ENCODE measurements around the gene SPINT2.

Gene SPINT2

DNA sequence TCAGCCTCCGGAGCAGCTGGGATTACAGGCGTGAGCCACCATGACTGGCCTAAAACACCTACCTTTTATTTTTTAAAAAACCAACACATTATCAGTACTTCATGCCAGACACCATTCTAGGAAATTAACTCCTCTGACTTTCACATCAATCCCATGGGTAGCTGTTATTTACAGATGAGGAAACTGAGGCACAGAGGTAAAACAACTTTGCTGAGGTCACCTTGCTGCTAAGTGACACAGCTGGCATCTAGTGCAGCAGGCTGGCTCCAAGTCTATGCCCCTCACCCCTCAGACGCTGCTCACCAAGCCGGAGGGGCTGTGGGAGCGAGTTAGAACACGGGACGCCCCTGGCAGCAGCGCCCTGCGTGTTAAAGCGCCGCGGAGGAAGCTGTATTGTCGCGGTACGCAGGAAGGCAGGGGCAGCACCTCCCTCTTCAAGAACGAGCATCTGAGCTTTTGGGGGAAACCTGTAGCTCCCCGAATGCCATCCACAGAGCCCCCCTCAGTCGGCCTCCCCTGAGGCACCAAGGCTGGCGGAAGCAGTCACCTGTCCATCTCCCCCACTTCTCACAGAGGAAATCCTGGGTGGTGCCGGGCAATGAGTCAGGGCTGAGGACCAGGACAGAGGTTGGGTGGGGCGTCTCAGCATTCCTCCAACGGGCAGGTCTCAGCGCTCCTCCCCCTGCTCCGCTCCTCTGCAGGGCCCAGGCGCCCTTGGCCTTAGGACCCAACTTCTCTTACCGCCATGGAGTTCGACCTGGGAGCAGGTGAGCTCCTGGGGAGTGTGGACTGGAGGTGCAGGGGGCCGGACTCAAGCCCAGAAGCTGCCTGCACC lies 39.4 kb downstream of the SPINT2 start, which contains the start of gene C19orf33:
C19orf33 (plus strand) TSS at position 735 of the 835 bp plus-strand sequence; CDS start at position 746, 11 bp downstream.
- DNase-seq, result no peak

DNA sequence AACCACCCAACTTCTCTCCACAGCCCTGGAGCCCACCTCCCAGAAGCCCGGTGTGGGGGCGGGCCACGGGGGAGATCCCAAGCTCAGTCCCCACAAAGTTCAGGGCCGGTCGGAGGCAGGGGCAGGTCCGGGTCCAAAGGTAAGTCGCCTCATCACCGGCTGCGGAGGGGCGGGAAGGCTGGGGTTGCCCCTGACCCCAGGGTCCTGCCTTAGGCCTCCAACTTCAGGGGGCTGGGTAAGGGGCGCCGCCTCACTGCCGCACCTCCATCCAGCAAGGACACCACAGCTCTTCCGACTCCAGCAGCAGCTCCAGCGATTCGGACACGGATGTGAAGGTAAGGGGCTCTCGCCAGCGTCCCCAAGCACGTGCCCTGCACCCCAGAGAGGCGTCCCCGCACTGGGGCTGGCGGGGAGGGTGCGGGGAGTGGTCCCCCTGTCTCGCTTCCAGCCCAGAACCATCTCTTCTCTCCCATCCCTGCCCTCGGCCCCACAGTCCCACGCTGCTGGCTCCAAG lies 40.0 kb downstream of the SPINT2 start:
- no peak for DNase-seq

DNA sequence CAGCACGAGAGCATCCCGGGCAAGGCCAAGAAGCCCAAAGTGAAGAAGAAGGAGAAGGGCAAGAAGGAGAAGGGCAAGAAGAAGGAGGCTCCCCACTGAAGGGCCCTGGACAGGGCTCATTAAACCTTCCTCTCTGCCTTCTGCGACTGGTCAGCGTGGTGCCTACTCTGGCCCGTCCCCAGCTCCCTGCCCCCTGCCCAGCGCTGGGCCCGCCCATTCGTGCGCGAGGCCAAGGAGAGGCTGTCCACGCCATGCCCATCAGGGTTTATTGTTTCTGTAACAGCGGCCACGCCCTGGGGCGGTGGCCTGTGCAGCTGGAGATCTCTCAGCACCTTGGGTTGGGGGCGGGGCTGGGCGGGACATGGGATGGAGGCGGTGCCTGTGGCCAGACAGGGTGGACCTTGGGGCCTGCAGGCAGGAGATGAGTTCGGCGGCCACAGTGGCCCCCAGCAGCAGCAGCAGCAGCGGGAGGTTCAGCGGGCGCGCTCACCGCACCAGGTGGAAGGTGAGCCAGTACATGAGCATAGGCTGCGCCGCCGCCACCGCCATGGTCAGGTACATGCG lies 40.6 kb downstream of the SPINT2 start:
- DNase-seq, result no peak

DNA sequence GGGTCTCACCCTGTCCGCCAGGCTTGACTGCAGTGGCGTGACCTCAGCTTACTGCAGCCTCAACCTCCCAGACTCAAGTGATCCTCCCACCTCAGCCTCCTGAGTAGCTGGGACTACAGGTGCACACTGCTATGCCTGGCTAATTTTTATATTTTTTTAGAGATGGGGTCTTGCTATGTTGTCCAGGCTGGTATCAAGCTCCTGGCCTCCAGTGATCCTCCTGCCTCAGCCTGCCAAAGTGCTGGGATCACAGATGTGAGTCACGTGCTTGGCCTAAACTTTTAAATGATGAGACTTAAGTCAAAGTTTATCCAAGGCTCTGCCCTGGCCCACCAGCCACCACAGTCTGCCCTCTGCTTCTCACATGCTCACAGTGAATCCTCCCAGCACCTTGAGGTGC lies 41.9 kb downstream of the SPINT2 start:
- DNase-seq, result no peak

DNA sequence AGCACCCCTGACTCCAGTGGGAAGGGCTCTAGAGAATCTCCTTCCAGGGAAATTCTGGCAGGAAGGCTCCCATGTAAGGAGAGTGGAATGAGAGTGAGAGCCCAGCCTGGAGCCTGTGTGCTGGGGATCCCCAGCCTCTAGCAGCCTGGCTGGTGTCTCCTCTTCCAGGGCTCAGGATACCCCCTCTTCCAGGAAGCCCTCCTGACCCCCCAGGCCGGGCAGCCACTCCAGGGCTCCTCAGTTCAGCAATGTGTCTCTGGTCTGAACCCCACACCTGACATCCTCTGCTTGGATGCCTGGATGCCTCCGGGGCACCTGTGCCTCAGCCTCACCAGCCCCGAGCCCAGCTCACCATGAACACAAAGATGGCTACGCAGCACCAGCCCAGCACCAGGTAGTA lies 42.7 kb downstream of the SPINT2 start:
- no peak for DNase-seq

DNA sequence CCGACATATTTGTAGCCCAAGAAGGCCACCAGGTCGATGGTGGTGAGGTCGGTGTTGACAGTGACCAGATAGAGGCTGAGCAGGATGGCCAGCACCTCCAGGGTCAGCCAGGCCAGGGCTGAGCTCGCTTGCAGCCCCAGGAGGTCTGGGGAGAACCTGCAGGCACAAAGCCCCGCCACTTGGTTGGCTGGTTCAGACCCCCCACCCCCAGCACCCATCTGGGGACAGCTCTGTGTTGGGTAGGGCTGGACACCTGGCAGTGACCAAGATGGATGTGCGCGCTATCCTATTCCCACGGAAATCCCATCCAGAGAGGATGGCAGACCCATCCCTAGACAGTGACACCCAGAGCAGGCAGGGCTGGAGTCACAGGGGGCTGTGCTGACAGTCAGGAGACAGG lies 43.2 kb downstream of the SPINT2 start:
- no peak for DNase-seq

DNA sequence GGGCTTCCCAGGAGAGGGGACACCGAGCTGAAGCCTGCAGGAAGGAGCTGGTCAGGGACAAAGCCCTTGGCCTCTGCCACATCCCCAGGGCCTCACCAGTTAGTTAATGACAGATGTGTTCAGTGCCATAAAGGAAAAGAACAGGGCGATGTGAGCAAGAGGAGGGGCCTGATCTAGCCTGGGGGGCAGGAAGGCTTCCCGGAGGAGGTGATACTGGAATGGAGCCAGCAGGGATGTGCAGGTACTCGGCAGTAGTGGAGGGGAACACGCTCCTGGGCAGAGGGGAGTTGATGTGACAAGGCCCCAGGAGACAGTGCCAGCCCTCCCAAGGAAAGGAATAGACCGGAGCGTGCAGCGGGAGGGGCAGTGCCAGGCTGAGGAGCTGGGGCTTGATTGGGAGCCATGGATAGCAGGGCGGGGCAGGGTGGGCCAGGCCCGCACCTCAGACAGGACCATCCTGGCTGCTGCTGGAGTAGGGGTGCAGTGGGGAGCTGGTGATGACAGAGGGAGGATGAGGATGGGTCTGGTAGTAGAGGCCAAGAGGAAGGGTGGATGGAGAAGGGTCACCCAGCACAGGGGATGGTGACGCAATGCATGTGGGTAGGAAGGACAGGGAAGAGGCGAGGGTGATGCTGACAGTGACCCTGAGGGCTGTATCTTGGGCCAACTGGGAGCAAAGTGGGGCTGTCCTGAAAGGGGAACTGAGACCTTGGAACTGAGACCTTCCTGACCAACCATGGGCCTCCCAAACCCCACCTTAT lies 43.8 kb downstream of the SPINT2 start:
- DNase-seq, result no peak

DNA sequence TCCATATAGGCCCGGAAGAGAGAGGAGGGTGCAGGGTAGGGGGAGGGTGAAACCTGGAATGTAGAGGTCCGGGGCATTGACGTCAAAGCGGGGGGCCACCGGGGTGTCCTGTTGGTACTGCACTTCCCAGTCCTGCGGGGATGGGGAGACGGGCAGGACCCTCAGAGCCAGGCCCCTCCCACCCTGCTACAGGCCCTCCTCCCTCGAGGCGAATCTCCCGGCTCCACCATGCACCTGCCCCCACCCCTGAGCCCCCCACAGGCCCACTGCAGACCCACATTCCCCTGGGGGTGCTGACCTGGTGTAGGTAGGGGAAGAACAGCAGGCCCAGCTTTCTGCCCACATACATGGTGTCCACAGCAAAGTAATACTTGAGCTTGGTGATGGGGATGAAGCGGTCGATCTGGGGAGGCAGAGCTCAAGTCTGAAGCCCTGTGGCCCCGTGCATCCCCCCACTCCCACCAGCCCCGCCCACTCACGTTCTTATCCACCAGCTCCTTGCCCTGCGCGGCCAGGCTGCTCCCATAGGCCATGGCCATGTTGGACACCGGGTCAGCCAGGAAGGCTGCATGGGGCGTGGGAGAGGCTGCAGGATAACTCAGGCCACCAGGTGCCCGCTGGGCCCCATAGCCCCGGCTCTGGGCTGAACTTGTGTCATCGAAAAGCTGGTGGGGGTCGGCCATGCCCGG lies 44.7 kb downstream of the SPINT2 start:
- DNase-seq, result no peak

DNA sequence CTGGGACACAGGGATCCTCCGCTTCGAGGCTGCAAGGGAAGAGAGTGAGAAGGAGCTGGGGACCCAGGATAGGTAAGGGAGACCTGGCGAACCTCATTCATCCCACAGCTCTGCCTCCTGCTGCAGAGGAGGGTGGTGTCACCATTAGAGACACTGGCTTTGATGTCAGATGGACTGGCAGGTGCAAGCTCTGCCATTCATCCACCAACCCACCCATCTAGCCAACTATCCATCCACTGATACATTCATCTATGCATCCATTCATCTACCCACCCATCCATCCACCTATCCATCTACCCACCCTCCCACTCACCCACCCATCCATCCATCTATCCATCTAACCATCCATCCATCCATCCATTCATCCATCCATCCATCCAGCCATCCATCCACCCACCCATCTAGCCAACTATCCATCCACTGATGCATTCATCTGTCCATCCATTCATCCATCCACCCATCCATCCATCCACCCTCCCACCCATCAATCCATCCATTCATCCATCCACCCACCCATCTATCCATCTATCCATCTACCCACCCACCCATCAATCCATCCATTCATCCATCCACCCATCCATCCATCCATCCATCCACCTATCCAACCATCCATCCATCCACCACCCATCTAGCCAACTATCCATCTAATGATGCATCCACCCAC lies 45.4 kb downstream of the SPINT2 start:
- no peak for DNase-seq

DNA sequence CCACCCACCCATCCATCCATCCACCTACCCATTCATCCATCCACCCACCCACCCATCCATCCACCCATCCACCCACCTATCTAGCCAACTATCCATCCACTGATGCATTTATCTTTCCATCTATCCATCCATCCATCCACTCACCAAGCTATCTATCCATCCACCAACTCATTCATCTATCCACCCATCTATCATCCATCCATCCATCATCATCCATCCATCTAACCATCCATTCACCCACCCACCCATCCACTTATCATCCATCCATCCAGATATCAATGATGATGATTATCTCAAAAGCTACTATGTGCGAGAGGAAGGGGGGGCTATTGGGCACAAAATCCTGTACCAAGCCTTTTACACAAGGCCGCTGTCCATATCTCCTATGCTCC lies 45.9 kb downstream of the SPINT2 start:
- DNase-seq, result no peak

DNA sequence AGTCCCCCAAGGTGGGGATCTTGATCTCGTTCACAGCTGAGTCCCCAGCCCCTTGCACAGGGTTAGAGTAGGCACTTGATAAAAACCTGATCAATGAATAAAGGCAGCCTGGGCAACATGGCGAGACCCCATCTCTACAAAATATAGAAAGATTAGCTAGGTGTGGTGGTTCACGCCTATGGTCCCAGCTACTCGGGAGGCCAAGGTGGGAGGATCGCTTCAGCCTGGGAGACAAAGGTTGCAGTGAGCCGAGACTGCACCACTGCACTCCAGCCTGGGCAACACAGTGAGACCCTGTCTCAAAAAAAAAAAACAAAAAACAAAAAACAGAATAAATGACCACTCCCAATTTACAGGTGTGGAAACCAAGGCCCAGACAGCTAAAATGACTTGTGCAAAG lies 46.6 kb downstream of the SPINT2 start:
- DNase-seq, result no peak

DNA sequence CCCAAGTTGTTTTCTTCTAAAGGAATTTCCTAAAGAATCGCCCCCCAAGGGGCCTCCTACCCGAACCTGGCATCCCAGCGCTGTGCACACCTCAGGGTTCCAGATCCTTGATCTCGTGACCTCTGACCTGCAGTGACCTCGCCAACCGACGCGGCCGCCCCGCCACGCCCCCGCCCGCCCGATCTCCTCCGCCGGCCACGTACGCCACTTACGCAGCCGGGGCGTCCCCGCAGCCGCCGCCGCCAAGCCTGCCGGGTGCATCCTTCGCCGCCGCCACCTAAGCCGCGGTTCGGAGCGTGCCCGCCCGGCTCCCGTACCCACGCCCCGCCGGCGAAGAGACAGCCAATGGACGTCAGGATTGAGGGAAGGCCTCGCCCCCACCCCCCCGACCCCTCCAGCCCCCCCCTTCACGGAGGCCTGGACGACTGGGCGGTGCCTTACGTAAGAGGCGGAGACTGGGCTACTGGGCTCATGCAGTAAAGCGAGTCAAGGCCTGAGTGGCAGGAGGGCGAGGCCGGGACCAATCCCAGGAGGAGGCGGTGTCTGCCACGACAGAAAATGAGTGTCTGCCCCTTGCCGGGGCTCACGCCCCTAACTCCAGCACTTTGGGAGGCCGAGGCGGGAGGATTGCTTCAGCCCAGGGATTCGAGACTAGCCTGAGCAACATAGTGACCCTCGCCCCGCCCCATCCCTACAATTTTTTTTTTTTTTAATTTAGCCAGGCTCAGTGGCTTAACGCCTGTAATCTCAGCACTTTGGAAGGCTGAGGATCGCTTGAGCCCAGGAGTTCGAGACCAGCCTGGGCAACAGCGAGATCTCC lies 51.5 kb downstream of the SPINT2 start, which contains the start of gene YIF1B:
YIF1B (minus strand) TSS at position 291 of the 820 bp plus-strand sequence; CDS start at position 261, 30 bp downstream.
- peak; percentile 96 for DNase-seq

DNA sequence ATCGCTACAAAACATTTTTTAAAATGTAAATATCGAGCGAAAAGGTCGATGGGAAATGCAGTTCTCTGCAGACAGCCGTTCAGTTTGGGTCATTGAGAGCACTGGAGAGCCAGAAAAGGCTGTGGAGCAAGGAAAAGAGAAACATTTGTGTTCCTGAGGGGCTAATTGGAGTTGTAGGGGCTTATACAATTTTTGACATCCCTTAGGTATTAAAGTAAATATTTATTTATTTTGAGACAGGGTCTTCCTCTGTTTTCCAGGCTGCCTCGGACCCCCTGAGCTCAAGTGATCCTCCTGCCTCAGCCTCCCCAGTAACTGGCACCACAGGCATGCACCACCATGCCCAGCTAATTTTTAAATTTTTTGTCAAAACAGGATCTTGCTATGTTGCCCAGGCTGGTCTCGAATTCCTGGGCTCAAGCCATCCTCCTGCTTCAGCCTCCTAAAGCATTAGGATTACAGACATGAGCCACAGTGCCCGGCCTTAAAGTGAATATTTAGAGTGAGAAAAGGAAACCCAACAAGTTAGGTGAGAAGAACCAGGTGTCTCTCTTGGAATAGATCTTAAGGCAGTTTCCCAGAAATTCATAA lies 52.2 kb downstream of the SPINT2 start:
- DNase-seq, result no peak

DNA sequence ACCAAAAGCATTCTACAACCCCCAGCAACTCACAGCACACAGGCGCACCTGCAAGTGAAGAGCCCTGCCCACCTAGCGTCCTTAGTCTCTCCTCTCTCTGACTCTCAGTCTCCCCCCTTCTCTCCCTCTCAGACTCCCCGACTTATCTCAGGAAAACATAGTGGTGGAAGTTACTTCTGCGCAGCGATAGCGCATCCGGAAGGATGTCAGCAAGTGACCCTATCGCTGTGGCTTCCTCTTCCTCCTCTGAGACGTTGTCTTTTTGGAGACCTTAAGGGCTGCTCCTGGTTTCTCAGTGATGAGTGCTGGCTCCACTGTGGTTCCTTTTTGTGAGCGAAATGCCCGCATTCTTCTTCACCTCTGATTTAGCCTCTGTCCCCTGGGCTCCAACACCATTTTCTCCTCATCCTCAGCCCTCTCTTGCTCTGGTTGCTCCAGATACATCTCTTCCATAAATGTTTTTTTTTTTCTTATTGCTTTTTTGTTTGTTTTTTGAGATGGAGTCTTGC lies 52.8 kb downstream of the SPINT2 start:
- DNase-seq, result no peak

DNA sequence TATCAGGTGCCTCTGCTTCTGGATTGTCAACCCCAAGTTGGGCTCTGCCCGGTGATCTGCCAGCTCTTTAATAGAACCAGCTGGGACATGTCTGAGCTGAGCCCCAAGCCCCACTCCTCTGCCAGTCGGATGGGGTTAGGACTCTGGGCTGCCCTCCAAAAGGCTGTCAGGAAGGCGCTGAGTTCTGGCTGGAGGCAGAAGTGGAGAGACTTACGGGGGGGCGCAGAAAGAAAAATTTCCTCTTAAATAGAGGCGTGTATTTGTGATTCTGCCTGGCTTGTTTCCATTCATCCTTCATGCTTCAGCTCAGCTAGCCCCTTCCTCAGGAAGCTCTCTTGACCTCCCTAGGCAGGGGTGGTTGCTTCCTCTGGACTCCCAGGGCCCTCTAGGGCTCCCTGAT lies 54.3 kb downstream of the SPINT2 start:
- no peak for DNase-seq

DNA sequence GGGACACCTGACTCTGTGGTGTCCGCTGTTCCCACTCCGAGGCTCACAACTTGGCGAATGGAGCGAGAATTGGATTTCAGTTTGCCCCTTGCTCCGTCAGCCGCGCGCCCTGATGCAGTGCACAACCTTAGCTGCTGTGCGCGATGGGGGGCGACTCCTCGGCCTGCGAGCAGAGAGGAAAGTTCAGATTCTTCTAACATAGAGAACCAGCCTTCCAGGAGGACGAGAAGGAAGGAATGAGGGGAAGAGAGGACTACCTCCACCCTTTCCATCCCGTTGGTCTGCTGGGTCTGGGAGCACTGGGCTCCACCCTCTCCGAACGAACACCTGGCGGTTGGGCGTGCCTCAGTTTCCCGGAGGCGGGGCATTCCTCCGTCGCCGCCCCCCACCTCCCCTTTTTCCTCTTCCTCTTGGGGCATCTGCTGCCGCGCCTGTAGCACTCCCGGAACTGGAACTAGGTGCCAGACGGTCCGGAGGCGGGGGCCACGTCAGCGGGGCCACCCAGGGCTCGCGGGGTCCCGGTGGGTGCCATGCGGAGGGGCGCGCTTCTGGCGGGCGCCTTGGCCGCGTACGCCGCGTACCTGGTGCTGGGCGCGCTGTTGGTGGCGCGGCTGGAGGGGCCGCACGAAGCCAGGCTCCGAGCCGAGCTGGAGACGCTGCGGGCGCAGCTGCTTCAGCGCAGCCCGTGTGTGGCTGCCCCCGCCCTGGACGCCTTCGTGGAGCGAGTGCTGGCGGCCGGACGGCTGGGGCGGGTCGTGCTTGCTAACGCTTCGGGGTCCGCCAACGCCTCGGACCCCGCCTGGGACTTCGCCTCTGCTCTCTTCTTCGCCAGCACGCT lies 55.3 kb downstream of the SPINT2 start, which contains the start of gene KCNK6:
KCNK6 (plus strand) TSS at position 425 of the 838 bp plus-strand sequence; CDS start at position 531, 106 bp downstream.
- DNase-seq, result no peak

DNA sequence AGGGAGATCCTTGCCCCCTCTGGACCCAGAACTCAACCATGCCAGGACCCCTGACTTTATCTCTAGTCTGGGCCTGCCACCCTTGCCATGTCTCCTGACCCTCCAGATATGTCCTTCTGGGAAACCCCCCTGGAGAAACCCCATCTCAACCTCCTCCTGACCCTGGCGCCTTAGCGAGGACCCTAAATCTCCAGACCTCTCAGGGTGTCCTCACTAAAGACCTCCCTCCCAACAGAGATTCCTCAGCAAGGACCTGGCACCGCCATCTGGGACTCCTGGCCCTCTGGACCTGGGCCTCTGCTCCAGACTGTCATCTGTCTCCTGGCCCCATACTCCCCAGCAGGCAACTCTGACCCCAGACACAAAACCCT lies 56.6 kb downstream of the SPINT2 start:
- DNase-seq, result no peak

DNA sequence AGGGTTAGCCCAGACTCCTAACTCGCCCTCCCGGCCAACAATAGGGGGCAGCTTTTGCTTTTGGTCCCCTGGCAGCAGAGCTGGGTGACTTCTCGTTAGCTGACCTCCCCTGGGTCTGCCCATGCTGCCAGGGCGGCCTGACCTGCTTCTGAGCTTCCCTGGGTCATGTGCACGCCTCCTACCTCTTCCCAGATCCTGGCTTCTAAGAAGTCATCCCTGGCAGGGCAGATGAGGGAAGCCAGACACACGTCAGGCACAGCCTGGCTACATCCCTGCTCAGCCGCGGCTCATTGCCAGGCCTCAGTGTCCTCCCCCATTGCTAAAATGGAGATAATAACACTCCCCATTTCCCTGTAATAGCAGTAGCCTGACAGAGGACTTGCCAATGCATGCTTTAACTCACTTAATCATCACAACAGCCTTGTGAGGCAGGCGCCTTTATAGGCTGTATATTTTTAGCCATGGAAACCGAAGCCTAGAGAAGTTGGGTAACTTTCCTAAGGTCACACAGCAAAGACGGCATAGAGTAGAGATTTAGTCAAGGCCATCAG lies 57.3 kb downstream of the SPINT2 start:
- DNase-seq, result no peak

DNA sequence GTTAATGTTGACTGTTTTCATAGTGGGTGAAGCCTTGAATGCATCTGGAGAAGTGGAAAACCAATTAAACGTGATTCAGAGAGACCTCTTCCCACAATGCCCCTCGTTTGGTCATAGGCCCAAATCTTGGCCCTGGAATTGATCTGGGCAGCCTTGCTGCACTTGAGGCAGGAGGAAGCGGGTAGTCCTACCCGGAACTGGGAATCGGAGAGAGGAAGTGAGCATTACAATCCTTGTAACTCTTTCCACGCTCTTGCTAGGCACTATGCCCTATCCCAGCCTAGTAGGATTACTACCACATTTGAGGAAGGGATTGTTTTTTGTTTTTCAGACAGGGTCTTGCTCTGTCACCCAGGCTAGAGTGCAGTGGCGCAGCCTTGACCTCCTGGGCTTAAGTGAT lies 58.9 kb downstream of the SPINT2 start:
- no peak for DNase-seq

Data from DMS 273 treated with DMSO at 0.1 percent for 48 hours (cell line).